Hepatic stellate cell (primary cell): ENCODE results near the gene FGF11.

Experiments
- DNase-seq: peaks from one replicate; pipeline ENCODE4 v3.0.0; 2011; ENCODE audit warnings: low spot score

The FGF11 gene

DNA sequence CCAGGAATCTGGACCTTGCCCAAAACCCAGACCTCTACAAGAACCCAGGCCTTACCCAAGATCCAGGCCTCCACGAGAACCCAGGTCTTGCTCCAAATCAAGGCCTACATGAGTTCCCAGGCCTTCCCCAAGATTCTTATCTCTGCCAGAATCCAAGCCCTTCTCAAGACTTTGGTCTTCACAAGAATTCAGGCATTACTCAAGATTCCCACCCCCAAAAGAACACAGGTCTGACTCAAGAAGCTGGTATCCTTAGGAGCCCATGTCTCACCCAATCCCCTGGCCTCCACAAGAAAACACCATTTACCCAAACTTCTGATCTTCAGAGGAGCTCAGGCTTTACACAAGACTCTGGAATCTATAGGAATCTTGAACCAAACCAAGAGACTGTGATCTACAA, 8.1 kb upstream of the FGF11 start:
- DNase-seq = no peak

DNA sequence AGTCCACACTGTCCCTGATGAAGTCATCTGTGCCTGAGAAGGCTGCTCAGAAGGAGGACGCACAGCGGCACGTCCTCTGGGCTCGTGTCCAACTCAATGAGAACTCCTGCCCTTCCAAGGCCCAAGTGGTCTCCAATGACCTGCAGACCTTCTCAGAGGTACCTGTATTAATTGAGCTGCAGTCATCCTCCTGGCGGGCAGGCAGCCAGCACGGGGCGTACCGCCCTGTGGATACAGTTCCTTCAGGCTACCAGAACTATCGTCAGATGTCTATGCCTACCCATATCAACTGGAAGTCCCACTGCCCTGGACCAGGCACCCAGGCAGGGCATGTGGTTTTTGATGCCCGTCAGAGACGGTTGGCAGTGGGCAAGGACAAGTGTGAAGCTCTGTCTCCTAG, 7.0 kb upstream of the FGF11 start:
- DNase-seq = no peak

- no peak for DNase-seq
Observed at GRCh38 chr17:7435676-7436555, 3.4 kb upstream of the FGF11 start.

- DNase-seq = peak; percentile 87
Observed at GRCh38 chr17:7436556-7437368, 2.5 kb upstream of the FGF11 start.

GRCh38 chr17:7437369-7437863, 1.9 kb upstream of the FGF11 start:
- DNase-seq = no peak

- DNase-seq = no peak
Observed at GRCh38 chr17:7437950-7438614, 1.2 kb upstream of the FGF11 start.

DNA sequence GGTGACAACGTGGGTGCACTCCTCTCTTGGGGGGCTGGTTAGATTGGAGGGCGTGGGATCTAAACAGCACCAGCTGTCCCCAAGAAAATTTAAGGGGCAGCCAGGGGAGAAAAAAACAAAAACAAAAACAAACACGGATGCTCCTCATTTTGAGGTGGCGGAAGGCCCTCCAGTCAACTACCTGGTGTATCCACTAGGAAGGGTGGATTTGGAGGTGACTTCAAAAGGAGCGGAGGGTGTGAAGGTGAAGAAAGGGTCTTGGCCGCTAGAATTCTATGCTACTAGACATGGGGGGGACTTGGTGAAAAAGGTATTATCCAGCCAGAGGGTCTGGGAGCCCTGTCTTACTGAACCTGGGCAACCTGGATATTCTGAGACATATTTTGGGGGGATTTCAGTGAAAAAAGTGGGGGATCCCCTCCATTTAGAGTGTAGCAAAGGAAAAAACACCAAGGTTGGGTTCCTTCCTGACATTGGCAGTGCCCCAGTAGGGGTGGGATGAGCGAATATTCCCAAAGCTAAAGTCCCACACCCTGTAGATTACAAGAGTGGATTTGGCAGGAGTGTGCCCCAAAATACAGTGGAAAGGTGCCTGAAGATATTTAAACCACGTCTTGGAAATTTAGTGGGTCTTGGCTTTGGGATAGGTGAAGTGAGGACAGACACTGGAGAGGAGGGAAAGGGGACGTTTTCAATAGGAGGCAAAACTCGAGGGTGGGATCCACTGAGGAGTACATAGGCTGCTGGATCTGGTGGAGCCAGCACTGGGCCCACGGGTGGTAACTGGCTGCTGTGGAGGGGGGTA, 454 bp upstream of the FGF11 start:
- DNase-seq = no peak

DNA sequence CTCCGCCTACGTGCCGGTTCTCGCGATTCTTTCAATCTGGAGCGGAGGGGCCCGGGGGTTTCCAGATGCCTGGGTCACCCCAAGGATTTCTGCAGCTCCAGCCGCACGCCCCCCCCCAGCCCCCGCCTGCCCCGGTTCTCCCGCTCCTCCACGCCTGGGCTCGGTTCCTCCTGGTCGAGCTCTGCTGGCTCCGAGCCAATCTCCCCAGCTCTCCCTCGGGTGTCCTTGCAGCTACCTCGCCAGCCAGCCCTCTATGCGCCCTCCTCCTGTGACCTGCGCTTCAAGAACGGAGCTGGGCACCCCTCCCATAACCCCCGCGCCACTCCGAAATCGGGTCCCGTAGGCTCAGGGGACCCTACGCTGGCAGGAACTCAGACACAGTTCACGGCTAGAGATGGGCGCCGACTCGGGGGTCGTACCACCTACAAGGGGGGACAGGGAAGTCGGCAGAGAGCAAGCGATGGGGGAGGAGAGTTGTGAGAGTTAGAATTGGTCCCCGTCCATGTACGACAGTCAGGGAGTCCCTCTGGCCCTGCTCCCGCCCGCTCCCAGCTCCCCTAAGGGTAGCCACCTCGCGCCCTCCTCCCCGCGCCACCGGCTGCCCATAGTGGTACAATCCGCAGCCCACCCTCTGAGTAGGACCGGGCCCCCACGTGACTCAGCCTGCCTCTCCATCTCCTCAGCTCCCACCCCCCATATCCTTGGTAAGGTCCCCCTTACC, 961 bp downstream of the FGF11 start:
- DNase-seq = peak; percentile 58

GRCh38 chr17:7440834-7441195, 1.5 kb downstream of the FGF11 start:
- DNase-seq = peak; percentile 34

DNA sequence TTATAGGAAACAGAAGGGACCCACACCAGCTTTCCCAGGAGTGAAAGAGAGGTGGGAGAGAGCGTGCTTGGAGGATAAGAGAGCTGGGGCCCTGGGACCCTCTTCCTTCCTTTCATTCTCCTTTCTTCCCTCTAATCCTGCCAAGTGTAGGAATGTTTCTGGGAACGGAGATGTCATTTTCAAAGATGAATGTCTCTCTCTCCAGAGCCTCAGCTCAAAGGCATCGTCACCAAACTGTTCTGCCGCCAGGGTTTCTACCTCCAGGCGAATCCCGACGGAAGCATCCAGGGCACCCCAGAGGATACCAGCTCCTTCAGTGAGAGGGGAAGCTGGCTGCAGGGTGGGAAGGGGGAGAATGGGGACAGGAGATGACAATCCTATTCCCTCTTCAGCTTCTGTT, 2.0 kb downstream of the FGF11 start:
- no peak for DNase-seq

- DNase-seq = no peak
Observed at GRCh38 chr17:7442142-7442541, 2.8 kb downstream of the FGF11 start.

GRCh38 chr17:7443499-7444485, 4.5 kb downstream of the FGF11 start:
- DNase-seq = peak; percentile 62

GRCh38 chr17:7444682-7445618, 5.6 kb downstream of the FGF11 start, which contains the start of gene CHRNB1:
TSS of gene CHRNB1 (plus strand) at chr17:7445061. CDS start at chr17:7445128, 67 bp downstream.
- peak; percentile 77 for DNase-seq

DNA sequence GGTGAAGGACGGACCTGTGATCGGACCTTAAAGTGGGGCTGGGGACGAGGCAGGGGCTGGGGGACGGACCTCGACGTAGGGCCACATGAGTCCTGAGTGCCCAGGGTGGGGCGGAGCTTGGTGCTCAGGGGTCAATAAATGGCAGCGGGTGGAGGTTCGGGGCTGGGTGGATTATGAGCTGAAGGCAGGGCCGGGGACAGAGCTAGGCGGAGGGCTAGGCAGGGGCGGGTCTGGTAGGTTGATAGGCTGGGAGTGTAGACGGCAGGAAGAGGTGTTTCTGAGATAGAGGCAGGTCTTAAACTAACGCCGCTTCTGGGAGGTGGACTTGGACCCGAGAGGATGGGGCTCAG, 6.3 kb downstream of the FGF11 start:
- no peak for DNase-seq

- DNase-seq = no peak
Observed at GRCh38 chr17:7448461-7448860, 9.1 kb downstream of the FGF11 start.

- no peak for DNase-seq
Observed at GRCh38 chr17:7459961-7460545, 20.7 kb downstream of the FGF11 start.

DNA sequence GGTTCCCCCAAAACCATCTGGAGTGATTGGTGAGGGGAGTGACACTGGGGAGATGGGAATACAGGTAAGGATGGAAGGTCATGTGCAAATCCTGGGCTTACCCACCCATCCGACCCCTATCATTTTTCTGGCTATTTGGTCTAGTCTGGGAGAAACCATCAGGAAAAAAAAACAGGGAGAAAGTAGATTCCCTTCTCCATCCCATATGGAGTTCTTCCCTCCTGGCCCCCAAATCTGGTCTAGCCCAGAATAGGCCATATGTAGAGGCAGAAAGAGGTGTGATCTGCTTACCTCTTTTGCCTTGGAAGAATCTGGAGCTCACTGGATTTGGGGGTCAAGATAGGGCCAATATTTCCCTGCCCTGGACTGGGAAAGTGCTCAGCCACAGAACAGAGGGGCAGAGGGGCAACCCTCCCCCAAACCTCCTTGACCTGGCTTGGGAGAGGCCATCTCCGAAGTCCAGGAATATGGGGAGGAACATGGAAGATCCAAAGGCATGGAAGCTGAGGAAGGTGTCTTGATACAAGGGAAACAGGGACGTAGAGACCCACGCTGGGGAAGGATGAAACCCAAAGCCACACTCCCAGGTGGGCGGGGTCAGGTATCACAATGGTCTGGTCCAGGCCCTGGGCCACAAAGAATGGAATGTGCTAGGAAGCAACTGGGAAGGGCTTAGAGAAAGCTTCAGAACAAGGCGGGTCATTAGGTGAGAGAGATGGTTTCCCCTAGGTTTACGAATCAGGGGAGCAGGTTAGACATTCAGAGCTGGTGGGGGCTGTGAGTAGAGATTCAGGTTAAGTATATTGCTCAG, 21.7 kb downstream of the FGF11 start:
- DNase-seq = no peak
